Endothelial cell (in vitro differentiated cells): ENCODE data around the gene ARCN1. TPM values are rescaled to one million over a fixed set of nuclear protein-coding genes. Genes with fewer than 3 reads are reported as not detected.

Source experiments
- DNase-seq: peaks from one replicate; pipeline ENCODE4 v3.0.0; 2021; ENCODE audit warnings: low spot score
- H3K27ac Mint-ChIP-seq: one replicate; pipeline ENCODE4 v1.8.0; 2021; ENCODE audit warnings: mixed read lengths, inconsistent platforms; ENCODE audit not compliant: unreplicated experiment
- H3K27me3 Mint-ChIP-seq: one replicate; pipeline ENCODE4 v1.8.0; 2021; ENCODE audit warnings: mild to moderate bottlenecking, moderate library complexity, mixed read lengths, inconsistent platforms; ENCODE audit not compliant: unreplicated experiment
- H3K36me3 Mint-ChIP-seq: one replicate; pipeline ENCODE4 v1.8.0; 2021; ENCODE audit warnings: mild to moderate bottlenecking, low read depth, mixed read lengths, inconsistent platforms; ENCODE audit not compliant: unreplicated experiment
- H3K4me1 Mint-ChIP-seq: one replicate; pipeline ENCODE4 v1.8.0; 2021; ENCODE audit warnings: mild to moderate bottlenecking, mixed read lengths, inconsistent platforms; ENCODE audit not compliant: unreplicated experiment
- H3K4me3 Mint-ChIP-seq: one replicate; pipeline ENCODE4 v1.8.0; 2021; ENCODE audit warnings: mild to moderate bottlenecking, mixed read lengths, inconsistent platforms; ENCODE audit not compliant: unreplicated experiment
- H3K9me3 Mint-ChIP-seq: one replicate; pipeline ENCODE4 v1.8.0; 2021; ENCODE audit warnings: mixed read lengths, inconsistent platforms; ENCODE audit not compliant: unreplicated experiment
- total RNA-seq: library from RNA; stranded (reverse); fragmentation: NEBNext Ultra II Directional; extraction: Animal tissue kit (Norgen Biotek cat#: 25700); gene quantifications from one replicate; pipeline ENCODE4 v1.2.1, GENCODE V29; 2021; ENCODE audit not compliant: unreplicated experiment
- TF ChIP-seq, protein P1 (sequence below): fragments of 200-600 bp; sonication (generic); IDR thresholded peaks from one replicate; pipeline ENCODE4 v1.5.0; 2021; ENCODE audit warnings: antibody characterized with exemption; ENCODE audit not compliant: unreplicated experiment

ARCN1 gene
- total RNA-seq, 1 donor from 2014 or later, result 145 TPM

DNA sequence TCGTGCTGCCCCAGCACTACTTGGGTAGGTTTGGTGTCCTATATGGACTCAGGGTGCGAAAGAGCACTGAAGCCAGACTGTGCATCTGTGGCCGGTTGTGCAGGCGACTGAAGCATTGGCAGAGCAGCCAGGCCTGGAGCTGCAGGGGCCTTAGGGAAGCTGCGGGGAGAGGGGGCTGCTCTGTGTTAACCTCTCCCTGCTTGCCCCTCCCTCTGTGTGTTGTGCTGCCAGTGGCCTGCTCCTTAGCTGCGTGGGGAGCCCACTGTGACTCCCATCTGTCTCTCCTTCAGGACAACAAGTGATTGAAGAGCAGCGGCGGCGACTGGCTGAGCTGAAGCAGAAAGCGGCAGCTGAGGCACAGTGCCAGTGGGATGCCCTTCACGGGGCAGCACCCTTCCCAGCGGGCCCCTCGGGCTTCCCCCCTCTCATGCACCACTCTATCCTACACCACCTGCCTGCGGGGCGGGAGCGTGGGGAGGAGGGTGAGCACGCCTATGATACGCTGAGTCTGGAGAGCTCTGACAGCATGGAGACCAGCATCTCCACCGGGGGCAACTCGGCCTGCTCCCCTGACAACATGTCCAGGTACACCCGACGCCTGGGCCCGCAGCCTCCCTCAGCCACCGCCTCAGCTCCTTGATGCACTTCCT lies 73.0 kb downstream of the ARCN1 start:
- H3K4me3 Mint-ChIP-seq, result no peak overlapping the region
- H3K27ac Mint-ChIP-seq, result no peak overlapping the region
- TF ChIP-seq, protein P1, sequence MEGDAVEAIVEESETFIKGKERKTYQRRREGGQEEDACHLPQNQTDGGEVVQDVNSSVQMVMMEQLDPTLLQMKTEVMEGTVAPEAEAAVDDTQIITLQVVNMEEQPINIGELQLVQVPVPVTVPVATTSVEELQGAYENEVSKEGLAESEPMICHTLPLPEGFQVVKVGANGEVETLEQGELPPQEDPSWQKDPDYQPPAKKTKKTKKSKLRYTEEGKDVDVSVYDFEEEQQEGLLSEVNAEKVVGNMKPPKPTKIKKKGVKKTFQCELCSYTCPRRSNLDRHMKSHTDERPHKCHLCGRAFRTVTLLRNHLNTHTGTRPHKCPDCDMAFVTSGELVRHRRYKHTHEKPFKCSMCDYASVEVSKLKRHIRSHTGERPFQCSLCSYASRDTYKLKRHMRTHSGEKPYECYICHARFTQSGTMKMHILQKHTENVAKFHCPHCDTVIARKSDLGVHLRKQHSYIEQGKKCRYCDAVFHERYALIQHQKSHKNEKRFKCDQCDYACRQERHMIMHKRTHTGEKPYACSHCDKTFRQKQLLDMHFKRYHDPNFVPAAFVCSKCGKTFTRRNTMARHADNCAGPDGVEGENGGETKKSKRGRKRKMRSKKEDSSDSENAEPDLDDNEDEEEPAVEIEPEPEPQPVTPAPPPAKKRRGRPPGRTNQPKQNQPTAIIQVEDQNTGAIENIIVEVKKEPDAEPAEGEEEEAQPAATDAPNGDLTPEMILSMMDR, result no peak
- H3K36me3 Mint-ChIP-seq, result peaks cover 21% of the 10 kb centered on the region
- peaks cover 4% of the 10 kb centered on the region for H3K27me3 Mint-ChIP-seq
- H3K4me1 Mint-ChIP-seq, result peaks cover 5% of the 10 kb centered on the region
- DNase-seq, result no peak
- H3K9me3 Mint-ChIP-seq, result no peaks in the 10 kb centered on the region

DNA sequence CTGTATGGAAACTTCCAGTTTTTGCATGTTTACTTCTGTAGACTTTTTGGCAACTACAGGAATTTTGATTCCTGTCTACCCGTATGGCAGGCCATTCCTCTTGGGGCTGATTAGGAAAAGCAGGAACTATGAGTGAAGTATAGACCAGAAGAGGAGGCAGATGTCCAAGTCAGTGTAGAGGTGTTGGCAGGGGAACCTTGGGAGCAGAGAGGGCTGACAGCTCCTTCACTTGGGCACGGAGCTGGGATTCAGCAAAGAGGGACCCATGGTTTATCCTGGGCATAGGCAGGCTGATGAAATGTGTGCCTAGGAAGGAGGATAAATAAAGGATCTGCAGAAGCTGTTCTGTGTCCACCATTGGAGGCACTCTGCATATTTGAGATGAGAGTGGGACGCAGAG lies 74.2 kb downstream of the ARCN1 start:
- peaks cover 4% of the 10 kb centered on the region for H3K27me3 Mint-ChIP-seq
- peaks cover 5% of the 10 kb centered on the region for H3K4me1 Mint-ChIP-seq
- H3K36me3 Mint-ChIP-seq, result peaks cover 25% of the 10 kb centered on the region
- H3K27ac Mint-ChIP-seq, result no peak overlapping the region
- DNase-seq, result no peak
- H3K4me3 Mint-ChIP-seq, result no peak overlapping the region
- TF ChIP-seq, protein P1, result no peak
- no peaks in the 10 kb centered on the region for H3K9me3 Mint-ChIP-seq

DNA sequence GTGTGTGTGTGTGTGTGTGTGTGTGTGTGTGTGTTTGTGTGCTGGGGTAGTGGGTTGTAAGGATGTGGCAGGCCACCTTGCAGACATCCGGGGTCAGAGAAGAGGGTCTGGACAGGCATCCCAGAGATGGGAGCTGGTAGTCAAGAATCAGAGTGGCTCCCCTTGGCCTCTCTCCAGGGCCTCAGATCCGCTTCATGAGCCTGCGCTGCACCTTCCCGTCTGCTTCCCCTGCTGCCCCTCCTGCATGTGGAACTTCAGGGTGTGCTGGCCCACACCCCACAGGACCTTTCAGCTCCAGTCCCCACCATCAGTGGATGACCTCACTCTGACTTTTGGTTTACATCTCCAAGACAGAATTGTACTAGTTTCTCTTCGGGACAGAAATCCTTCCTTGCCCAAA lies 76.1 kb downstream of the ARCN1 start:
- no peak for DNase-seq
- TF ChIP-seq, protein P1, result no peak
- Mint-ChIP-seq H3K9me3 (no peaks in the 10 kb centered on the region), H3K27me3 (peaks cover 3% of the 10 kb centered on the region), H3K36me3 (peaks cover 39% of the 10 kb centered on the region), H3K4me3 (no peak overlapping the region), H3K27ac (no peak overlapping the region), H3K4me1 (peaks cover 11% of the 10 kb centered on the region)

DNA sequence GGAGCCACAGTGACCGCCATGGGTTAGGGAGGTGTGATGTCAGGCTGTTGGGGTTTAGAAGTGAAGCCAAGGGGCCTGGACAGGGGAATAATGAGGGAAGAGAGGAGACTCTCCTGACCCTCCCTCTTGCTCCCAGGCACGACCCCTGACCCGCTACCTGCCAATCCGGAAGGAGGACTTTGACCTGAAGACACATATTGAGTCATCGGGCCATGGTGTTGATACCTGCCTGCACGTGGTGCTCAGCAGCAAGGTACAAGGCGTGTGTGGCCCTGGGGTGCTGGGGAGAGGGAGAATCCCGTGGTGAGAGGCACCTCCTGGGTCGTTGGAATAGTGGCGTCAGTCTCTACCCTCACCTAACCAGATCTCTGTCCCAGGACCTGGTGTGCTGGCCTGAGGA lies 77.7 kb downstream of the ARCN1 start:
- TF ChIP-seq, protein P1, result no peak
- DNase-seq, result no peak
- H3K27me3 Mint-ChIP-seq, result peaks cover 3% of the 10 kb centered on the region
- peaks cover 35% of the 10 kb centered on the region for H3K36me3 Mint-ChIP-seq
- H3K27ac Mint-ChIP-seq, result no peak overlapping the region
- H3K4me3 Mint-ChIP-seq, result no peak overlapping the region
- no peaks in the 10 kb centered on the region for H3K9me3 Mint-ChIP-seq
- H3K4me1 Mint-ChIP-seq, result peaks cover 11% of the 10 kb centered on the region

DNA sequence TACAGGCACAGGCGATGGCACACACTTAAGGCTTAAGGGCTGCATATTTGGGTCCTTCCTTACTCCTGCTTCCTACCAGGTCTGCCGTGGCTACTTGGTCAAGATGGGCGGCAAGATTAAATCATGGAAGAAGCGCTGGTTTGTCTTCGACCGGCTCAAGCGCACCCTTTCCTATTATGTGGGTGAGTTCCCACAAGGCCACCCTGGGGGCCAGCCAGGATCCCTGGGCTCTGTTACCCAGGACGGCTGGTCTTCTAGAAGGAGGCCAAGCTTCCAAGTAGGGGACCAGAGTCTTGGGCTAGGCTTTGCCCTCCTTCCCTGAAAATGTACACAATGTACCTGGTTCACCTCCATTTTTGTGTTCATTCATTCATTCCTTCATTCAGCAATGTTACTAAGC lies 78.2 kb downstream of the ARCN1 start:
- peaks cover 34% of the 10 kb centered on the region for H3K36me3 Mint-ChIP-seq
- peaks cover 11% of the 10 kb centered on the region for H3K4me1 Mint-ChIP-seq
- TF ChIP-seq, protein P1, result no peak
- H3K27me3 Mint-ChIP-seq, result peaks cover 3% of the 10 kb centered on the region
- no peak for DNase-seq
- no peak overlapping the region for H3K4me3 Mint-ChIP-seq
- H3K27ac Mint-ChIP-seq, result no peak overlapping the region
- no peaks in the 10 kb centered on the region for H3K9me3 Mint-ChIP-seq
